HFFc6 (cell line): ENCODE measurements around the gene OCA2. TPM values are rescaled to one million over a fixed set of nuclear protein-coding genes. Genes with fewer than 3 reads are reported as not detected.

Source experiments
- DNase-seq: peaks from one replicate; pipeline ENCODE4 v3.0.0-alpha.2; 2018
- H3K27ac Mint-ChIP-seq: 2 replicates; pipeline ENCODE4 v1.8.0; 2020; ENCODE audit warnings: mild to moderate bottlenecking, mixed read lengths
- H3K27me3 Mint-ChIP-seq: 2 replicates; pipeline ENCODE4 v1.8.0; 2021; ENCODE audit warnings: mild to moderate bottlenecking, moderate library complexity, mixed read lengths; ENCODE audit not compliant: insufficient read depth
- H3K36me3 Mint-ChIP-seq: 2 replicates; pipeline ENCODE4 v1.8.0; 2021; ENCODE audit warnings: low read depth, mixed read lengths
- H3K4me1 Mint-ChIP-seq: 2 replicates; pipeline ENCODE4 v1.8.0; 2020; ENCODE audit warnings: low read depth, mixed read lengths
- H3K4me3 Mint-ChIP-seq: 2 replicates; pipeline ENCODE4 v1.8.0; 2020; ENCODE audit warnings: mild to moderate bottlenecking, moderate library complexity, mixed read lengths
- H3K9me3 Mint-ChIP-seq: 2 replicates; pipeline ENCODE4 v1.8.0; 2020; ENCODE audit warnings: mild to moderate bottlenecking, mixed read lengths
- total RNA-seq, 6 experiments: library from RNA; stranded (reverse); fragmentation: NEBNext Ultra II Directional; extraction: Animal tissue kit (Norgen Biotek cat#: 25700); gene quantifications; 2 replicates in 1 of 6; 3 replicates in 5 of 6; pipeline ENCODE4 v1.2.3, GENCODE V29; 2021
- TF ChIP-seq, protein P1 (sequence below): fragments of 200-600 bp; sonication (generic); IDR thresholded peaks from 2 replicates; pipeline ENCODE4 v1.5.0; 2021; ENCODE audit warnings: antibody characterized with exemption, mild to moderate bottlenecking

The OCA2 gene
- total RNA-seq, 6 experiments from 2014 or later: not detected

GRCh38 chr15:27782125-27782524 is 317.0 kb downstream of the OCA2 start:
- Mint-ChIP-seq H3K36me3 (no peaks in the 10 kb centered on the region), H3K4me1 (no peaks in the 10 kb centered on the region; the same call in 1 of the 2 replicates), H3K27ac (no peak overlapping the region), H3K9me3 (peaks cover 26% of the 10 kb centered on the region; the same call in 1 of the 2 replicates), H3K27me3 (peaks cover 2% of the 10 kb centered on the region), H3K4me3 (peak overlapping the region; percentile 48; the same call in 1 of the 2 replicates)
- DNase-seq: no peak
- TF ChIP-seq, protein P1, sequence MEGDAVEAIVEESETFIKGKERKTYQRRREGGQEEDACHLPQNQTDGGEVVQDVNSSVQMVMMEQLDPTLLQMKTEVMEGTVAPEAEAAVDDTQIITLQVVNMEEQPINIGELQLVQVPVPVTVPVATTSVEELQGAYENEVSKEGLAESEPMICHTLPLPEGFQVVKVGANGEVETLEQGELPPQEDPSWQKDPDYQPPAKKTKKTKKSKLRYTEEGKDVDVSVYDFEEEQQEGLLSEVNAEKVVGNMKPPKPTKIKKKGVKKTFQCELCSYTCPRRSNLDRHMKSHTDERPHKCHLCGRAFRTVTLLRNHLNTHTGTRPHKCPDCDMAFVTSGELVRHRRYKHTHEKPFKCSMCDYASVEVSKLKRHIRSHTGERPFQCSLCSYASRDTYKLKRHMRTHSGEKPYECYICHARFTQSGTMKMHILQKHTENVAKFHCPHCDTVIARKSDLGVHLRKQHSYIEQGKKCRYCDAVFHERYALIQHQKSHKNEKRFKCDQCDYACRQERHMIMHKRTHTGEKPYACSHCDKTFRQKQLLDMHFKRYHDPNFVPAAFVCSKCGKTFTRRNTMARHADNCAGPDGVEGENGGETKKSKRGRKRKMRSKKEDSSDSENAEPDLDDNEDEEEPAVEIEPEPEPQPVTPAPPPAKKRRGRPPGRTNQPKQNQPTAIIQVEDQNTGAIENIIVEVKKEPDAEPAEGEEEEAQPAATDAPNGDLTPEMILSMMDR: no peak

GRCh38 chr15:27776501-27776900 is 322.6 kb downstream of the OCA2 start:
- Mint-ChIP-seq H3K4me3 (no peak overlapping the region), H3K36me3 (peaks cover 4% of the 10 kb centered on the region; the same call in 1 of the 2 replicates), H3K9me3 (peaks cover 34% of the 10 kb centered on the region), H3K27me3 (peaks cover 3% of the 10 kb centered on the region; the same call in 1 of the 2 replicates), H3K4me1 (no peaks in the 10 kb centered on the region; the same call in 1 of the 2 replicates), H3K27ac (no peak overlapping the region)
- TF ChIP-seq, protein P1: no peak
- no peak for DNase-seq

DNA sequence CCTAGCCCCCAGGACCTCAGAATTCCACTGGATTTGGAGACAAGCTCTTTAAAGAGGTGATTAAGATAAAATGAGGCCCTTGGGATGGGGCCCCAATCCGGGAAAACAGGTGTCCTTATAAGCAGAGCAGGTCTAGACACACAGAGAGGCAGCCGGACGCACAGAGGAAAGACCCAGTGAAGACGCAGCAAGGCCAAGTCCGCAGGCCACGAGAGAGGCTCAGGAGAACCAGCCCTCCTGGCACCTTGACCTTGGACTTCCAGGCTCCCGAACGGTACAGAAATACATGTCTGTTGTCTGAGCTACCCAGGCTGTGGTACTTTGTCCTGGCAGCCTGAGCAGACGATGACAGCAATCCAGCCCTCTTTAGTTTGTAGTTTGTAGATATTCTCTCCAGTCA is 324.5 kb downstream of the OCA2 start:
- Mint-ChIP-seq H3K27ac (no peak overlapping the region), H3K4me3 (no peak overlapping the region), H3K4me1 (no peaks in the 10 kb centered on the region; the same call in 1 of the 2 replicates), H3K9me3 (peaks cover 36% of the 10 kb centered on the region), H3K36me3 (peaks cover 4% of the 10 kb centered on the region; the same call in 1 of the 2 replicates), H3K27me3 (peaks cover 3% of the 10 kb centered on the region; the same call in 1 of the 2 replicates)
- no peak for DNase-seq
- TF ChIP-seq, protein P1: no peak

DNA sequence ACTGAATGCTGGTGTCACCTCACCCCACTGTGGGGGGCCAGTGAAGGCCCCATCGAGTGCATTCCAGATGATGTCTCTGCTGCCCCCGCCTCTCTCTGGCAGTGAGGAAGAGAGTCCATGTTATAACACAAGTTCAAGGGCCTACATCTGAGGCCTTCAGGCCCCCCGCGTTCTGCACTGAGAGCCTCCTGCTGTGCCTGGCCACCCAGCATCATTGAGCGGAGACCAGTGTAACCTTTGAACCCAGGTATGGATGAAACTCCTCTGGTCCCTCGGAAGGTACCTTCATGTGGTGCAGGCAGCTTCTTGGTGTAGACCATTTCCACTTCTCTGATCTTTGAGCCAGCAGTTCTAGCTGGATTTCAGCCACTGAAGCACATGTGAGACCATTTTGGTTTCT is 324.9 kb downstream of the OCA2 start:
- peaks cover 4% of the 10 kb centered on the region; the same call in 1 of the 2 replicates for H3K36me3 Mint-ChIP-seq
- no peaks in the 10 kb centered on the region; the same call in 1 of the 2 replicates for H3K4me1 Mint-ChIP-seq
- H3K9me3 Mint-ChIP-seq: peaks cover 39% of the 10 kb centered on the region
- DNase-seq: no peak
- H3K27ac Mint-ChIP-seq: no peak overlapping the region
- peaks cover 3% of the 10 kb centered on the region; the same call in 1 of the 2 replicates for H3K27me3 Mint-ChIP-seq
- TF ChIP-seq, protein P1: no peak
- H3K4me3 Mint-ChIP-seq: no peak overlapping the region

- no peaks in the 10 kb centered on the region for H3K4me1 Mint-ChIP-seq
- no peak overlapping the region for H3K27ac Mint-ChIP-seq
- no peak overlapping the region for H3K4me3 Mint-ChIP-seq
- peaks cover 3% of the 10 kb centered on the region; the same call in 1 of the 2 replicates for H3K27me3 Mint-ChIP-seq
- H3K9me3 Mint-ChIP-seq: peaks cover 55% of the 10 kb centered on the region
- TF ChIP-seq, protein P1: no peak
- no peak for DNase-seq
- peaks cover 4% of the 10 kb centered on the region; the same call in 1 of the 2 replicates for H3K36me3 Mint-ChIP-seq
Observed at GRCh38 chr15:27771892-27772291, 327.2 kb downstream of the OCA2 start.
